Right lung (tissue), 10 donors: Measurements from ENCODE around the gene TTLL11. TPM values are rescaled to one million over a fixed set of nuclear protein-coding genes. Genes with fewer than 3 reads are reported as not detected.

Source experiments
- DNase-seq, 2 donors: peaks; one replicate each; pipeline ENCODE4 v3.0.0-alpha.2; 2013
- long read RNA-seq, 8 donors: transcript quantifications; one replicate each; lab custom pipeline, GENCODE V29; 2026
- polyA plus RNA-seq, 5 donors: library from polyadenylated mRNA; unstranded; fragments of 120-200 nt; gene quantifications; one replicate each; pipeline versions ENCODE4 v1.2.1 to v1.2.3, GENCODE V29; 2013; ENCODE audit warnings: inconsistent platforms in 1 of 5, low replicate concordance in 1 of 5; ENCODE audit not compliant: insufficient read length in 5 of 5, insufficient read depth in 1 of 5

The TTLL11 gene
- 10 to 100 TPM in 3 of 5 donors, 1 to 10 TPM in 2; 8.3 to 11.7 (median 10.0) TPM for polyA plus RNA-seq
- long read RNA-seq, donor 1, partial matches to known transcripts: 0 of 6 reads
- long read RNA-seq, donor 1, other reads (novel, unspliced or antisense): 0 of 6 reads
- long read RNA-seq, donor 2, partial matches to known transcripts: 0 of 3 reads
- long read RNA-seq, donor 2, other reads (novel, unspliced or antisense): 0 of 3 reads
- long read RNA-seq, donor 3: 0 reads
- long read RNA-seq, donor 4: 0 reads
- long read RNA-seq, donor 5, partial matches to known transcripts: 0 of 4 reads
- long read RNA-seq, donor 5, other reads (novel, unspliced or antisense): 0 of 4 reads
- long read RNA-seq, donor 6, partial matches to known transcripts: 0 of 6 reads
- long read RNA-seq, donor 6, other reads (novel, unspliced or antisense): 0 of 6 reads
- long read RNA-seq, donor 7, partial matches to known transcripts: 0 of 4 reads
- long read RNA-seq, donor 7, other reads (novel, unspliced or antisense): 0 of 4 reads
- long read RNA-seq, donor 8, partial matches to known transcripts: 0 of 1 reads
- long read RNA-seq, donor 8, other reads (novel, unspliced or antisense): 0 of 1 reads

GRCh38 chr9:122092611-122093506, at the start of gene TTLL11:
Gene TTLL11, minus strand, starts transcription at chr9:122093308. Its CDS starts 160 bp downstream, at chr9:122093148.
- peak; percentile 88 to 91 for DNase-seq

- DNase-seq: no peak
Measured at GRCh38 chr9:122141671-122142070, 48.6 kb upstream of the TTLL11 start.

GRCh38 chr9:122140368-122141193, 47.5 kb upstream of the TTLL11 start:
- no peak for DNase-seq

DNA sequence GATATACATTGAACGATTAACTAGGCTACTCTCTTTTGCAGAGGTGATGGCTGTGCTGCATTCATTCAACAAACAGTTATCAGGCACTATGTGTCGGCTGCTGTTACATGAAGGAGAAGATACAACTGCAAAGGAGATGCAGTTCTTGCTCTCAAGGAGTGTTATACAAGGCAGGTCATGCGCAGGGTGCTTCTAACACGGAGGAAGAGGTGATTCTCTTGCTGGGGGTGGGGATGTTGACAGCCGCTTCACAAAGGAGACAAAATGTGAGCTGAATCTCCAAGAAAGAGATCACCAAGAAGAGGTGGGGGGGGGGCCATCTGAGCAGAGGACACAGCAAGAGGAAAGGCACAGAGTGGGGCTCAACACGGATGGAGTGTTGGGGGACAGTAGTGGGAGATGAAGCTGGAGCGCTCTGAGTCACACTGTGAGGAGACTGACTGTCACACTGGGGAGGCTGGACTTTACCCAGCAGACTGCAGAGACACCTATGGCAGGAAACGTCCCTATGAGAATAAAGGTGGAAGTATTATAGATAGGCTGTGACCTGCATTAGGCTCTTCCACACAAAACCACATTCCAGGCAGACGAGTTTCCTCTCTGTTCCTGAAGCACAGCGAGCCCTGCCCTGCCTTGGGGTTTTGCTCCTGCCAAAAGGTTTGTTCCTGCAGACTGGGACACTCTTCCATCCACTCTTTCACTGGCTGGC, 45.6 kb upstream of the TTLL11 start:
- no peak for DNase-seq

- no peak for DNase-seq
Measured at GRCh38 chr9:122135529-122135859, 42.4 kb upstream of the TTLL11 start.

DNA sequence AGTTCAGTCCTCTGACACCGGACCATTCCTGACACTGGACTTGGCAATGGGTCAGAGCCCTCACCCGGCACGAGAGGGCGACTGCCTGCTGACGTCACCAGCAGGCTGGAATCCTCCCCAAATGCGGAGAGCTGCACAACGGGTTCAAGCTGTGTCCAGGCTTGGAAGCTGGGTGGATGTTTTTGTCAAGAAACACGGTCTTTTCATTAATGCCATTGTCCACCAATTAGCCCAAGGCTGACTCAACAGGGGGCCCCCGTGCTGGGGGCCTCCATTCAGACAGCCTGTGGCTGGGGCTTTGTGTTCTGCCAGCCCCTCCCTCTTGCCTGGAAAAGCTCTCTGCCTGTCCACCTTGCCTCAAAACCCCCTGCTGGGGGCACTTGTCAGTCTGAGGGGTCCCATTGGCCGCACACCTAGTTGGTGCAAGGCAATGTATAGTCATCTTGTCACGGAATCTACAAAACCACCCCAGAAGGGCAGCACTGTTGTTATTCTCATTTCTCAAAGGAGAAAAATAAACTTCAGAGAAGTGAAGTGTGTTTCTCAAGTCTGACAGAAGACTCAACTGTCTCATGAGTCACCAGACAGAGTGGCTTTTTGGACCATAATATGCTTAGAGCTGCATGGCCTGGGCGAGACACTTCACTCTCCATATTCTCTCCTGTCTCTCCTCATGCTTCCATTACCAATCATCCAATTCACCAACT, 41.9 kb upstream of the TTLL11 start:
- DNase-seq: no peak

- no peak for DNase-seq
Measured at GRCh38 chr9:122133984-122134535, 41.0 kb upstream of the TTLL11 start.

- DNase-seq: no peak
Measured at GRCh38 chr9:122133263-122133983, 40.3 kb upstream of the TTLL11 start.

- no peak for DNase-seq
Measured at GRCh38 chr9:122132539-122132938, 39.4 kb upstream of the TTLL11 start.

- DNase-seq: no peak
Measured at GRCh38 chr9:122131401-122132001, 38.4 kb upstream of the TTLL11 start.

GRCh38 chr9:122130837-122131236, 37.7 kb upstream of the TTLL11 start:
- no peak for DNase-seq

DNA sequence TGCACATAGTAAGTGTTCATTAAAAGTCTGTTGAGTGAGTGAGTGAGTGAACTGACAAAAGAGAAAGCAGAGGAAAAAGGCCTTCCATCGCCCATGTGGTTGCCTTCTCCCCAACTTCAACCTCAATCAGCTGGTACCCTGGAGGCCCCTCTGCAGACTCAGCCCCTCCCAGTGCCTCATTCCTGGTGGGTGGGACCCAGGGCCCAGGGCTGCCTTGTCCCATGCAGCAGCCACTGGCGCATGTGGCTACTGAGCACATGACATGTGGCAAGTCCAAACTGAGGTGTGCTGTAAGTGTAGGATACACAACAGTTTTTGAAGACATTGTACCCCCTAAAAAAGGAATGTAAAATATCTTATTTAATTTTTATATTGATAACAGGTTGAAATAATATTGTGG, 36.9 kb upstream of the TTLL11 start:
- no peak for DNase-seq

GRCh38 chr9:122128969-122129343, 35.8 kb upstream of the TTLL11 start:
- DNase-seq: no peak

DNA sequence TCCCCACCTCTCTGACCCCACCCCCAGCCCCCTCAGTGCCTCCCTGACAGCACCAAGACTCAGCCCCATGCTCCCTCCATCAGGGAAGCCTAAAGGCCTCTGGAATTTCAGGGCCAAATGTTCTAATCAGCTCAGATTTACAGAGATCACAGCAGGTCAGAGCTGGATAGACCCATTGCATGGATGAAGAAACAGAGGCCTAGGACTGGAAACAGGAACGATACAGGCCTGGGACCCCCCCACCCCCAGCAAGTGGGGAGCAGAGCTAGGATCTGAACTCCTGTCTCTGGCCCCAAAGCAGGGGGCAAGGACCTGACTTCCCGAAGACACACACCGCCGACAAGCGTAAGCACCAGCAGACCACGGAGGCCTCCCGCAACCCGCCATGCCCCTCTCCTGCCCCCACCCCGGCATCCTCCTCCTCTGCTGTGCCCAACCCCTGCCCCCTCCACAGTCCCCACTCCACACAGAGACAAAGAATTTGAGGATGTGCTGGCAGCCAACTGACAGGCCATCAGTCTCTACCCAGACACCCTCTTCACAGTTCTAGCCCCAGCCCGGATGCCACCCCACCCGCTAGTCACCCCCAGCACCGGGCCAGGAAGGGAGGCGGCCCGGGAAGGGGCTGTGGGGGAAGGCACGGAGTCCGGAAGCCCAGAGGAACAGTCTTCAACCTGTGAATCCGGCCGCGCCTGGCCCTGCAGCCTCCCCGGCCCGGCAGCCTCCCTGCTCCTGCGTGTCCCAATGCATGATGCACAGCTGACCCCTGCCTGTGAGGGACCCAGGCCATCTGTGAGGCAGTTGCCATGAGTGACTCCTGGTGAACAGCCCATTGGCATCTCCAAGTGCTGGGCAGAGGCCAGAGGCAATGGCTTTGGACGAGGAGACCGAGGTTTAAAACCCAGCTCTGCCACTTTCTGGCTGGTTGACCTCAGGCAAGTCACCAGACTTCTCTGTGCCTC, 35.2 kb upstream of the TTLL11 start:
- no peak for DNase-seq

- DNase-seq: no peak
Measured at GRCh38 chr9:122127396-122127798, 34.3 kb upstream of the TTLL11 start.

GRCh38 chr9:122126331-122127261, 33.5 kb upstream of the TTLL11 start:
- DNase-seq: no peak
